Left ventricle myocardium inferior (tissue), 1 donor: ENCODE results near the gene TMPRSS13. TPM values are rescaled to one million over a fixed set of nuclear protein-coding genes. Genes with fewer than 3 reads are reported as not detected.
"Not testable (repeated sequence)": the region's sequence is repeated elsewhere in the genome, so short reads cannot be mapped to it uniquely, and the experiment has no call there.

Source experiments
- DNase-seq: peaks from one replicate; pipeline ENCODE4 v3.0.0-alpha.2; 2020
- H3K27ac ChIP-seq: fragments of 200-600 bp; replicated peaks from 2 replicates; pipeline ENCODE4 v1.8.0; 2021
- H3K27me3 ChIP-seq: fragments of 200-600 bp; 2 replicates; pipeline ENCODE4 v1.8.0; 2021; ENCODE audit warnings: low read depth
- H3K36me3 ChIP-seq: fragments of 200-600 bp; 2 replicates; pipeline ENCODE4 v1.8.0; 2021
- H3K4me1 ChIP-seq: fragments of 200-600 bp; 2 replicates; pipeline ENCODE4 v1.8.0; 2021
- H3K4me3 ChIP-seq: fragments of 200-600 bp; 2 replicates; pipeline ENCODE4 v1.8.0; 2021; ENCODE audit warnings: mild to moderate bottlenecking, moderate library complexity
- H3K9me3 ChIP-seq: fragments of 200-600 bp; replicated peaks from 2 replicates; pipeline ENCODE4 v1.8.0; 2021
- intact Hi-C: fragments of 100-400 bp; cut with micrococcal nuclease; formaldehyde crosslinking; loops from one replicate; pipeline ENCODE4 v1.11.0; 2022
- total RNA-seq: library from RNA; stranded (reverse); fragmentation: NEBNext Ultra II Directional; extraction: Animal tissue kit (Norgen Biotek cat#: 25700); gene quantifications from one replicate; pipeline ENCODE4 v1.2.1, GENCODE V29; 2021
- TF ChIP-seq, protein P1 (sequence below): fragments of 200-600 bp; IDR thresholded peaks from 2 replicates; pipeline ENCODE4 v1.8.0; 2021; ENCODE audit warnings: antibody characterized with exemption, mild to moderate bottlenecking, borderline replicate concordance
- donor health status: DM: no; HTN: yes; CAD: no; lungs with severe emphysema.

TMPRSS13 gene
- total RNA-seq, 1 donor from 2014 or later, result not detected

GRCh38 chr11:117958949-117959348, 29.7 kb upstream of the TMPRSS13 start:
- intact Hi-C loops, result no loop called here
- no peak overlapping the region for H3K4me3 ChIP-seq
- H3K27ac ChIP-seq, result no peak overlapping the region
- no peaks in the 10 kb centered on the region for H3K27me3 ChIP-seq
- no peaks in the 10 kb centered on the region for H3K4me1 ChIP-seq
- no peaks in the 10 kb centered on the region for H3K36me3 ChIP-seq
- DNase-seq, result no peak
- TF ChIP-seq, protein P1, sequence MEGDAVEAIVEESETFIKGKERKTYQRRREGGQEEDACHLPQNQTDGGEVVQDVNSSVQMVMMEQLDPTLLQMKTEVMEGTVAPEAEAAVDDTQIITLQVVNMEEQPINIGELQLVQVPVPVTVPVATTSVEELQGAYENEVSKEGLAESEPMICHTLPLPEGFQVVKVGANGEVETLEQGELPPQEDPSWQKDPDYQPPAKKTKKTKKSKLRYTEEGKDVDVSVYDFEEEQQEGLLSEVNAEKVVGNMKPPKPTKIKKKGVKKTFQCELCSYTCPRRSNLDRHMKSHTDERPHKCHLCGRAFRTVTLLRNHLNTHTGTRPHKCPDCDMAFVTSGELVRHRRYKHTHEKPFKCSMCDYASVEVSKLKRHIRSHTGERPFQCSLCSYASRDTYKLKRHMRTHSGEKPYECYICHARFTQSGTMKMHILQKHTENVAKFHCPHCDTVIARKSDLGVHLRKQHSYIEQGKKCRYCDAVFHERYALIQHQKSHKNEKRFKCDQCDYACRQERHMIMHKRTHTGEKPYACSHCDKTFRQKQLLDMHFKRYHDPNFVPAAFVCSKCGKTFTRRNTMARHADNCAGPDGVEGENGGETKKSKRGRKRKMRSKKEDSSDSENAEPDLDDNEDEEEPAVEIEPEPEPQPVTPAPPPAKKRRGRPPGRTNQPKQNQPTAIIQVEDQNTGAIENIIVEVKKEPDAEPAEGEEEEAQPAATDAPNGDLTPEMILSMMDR, result no peak
- H3K9me3 ChIP-seq, result peaks cover 8% of the 10 kb centered on the region

DNA sequence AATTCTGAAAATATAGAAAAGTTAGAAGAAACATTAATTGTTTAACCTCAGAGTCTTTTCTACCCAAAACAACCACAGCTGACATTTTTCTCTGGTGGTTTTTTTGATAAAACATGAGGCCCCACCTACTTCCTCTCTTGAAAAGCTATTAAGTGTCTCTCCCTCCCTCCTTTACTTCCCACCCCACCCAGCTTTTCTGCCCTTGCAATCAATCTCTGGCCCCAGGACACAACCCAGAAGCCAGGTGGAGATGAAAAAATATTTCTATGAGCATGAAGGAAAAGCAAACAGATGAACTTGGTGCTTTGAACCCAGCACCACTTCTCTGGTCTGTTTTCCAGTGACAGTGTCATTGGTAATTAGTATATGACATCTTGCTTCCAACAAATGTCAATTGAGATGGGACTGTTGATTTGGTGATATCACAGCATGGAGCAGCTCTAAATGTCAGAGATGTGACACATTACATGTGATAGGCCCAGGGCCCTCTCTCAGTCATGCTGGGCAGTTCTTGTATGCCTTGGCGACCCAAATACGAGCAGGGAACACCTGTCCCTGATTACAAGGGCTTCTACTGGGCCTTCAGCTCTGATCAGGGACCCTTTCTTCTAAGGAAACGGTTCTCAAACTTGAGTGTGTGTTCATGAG, 23.9 kb upstream of the TMPRSS13 start:
- Histone ChIP-seq H3K36me3 (no peaks in the 10 kb centered on the region), H3K27me3 (peaks cover 16% of the 10 kb centered on the region), H3K9me3 (peaks cover 8% of the 10 kb centered on the region), H3K4me3 (no peak overlapping the region), H3K4me1 (peaks cover 10% of the 10 kb centered on the region), H3K27ac (no peak overlapping the region)
- TF ChIP-seq, protein P1, result no peak
- intact Hi-C loops, result no loop called here
- no peak for DNase-seq

DNA sequence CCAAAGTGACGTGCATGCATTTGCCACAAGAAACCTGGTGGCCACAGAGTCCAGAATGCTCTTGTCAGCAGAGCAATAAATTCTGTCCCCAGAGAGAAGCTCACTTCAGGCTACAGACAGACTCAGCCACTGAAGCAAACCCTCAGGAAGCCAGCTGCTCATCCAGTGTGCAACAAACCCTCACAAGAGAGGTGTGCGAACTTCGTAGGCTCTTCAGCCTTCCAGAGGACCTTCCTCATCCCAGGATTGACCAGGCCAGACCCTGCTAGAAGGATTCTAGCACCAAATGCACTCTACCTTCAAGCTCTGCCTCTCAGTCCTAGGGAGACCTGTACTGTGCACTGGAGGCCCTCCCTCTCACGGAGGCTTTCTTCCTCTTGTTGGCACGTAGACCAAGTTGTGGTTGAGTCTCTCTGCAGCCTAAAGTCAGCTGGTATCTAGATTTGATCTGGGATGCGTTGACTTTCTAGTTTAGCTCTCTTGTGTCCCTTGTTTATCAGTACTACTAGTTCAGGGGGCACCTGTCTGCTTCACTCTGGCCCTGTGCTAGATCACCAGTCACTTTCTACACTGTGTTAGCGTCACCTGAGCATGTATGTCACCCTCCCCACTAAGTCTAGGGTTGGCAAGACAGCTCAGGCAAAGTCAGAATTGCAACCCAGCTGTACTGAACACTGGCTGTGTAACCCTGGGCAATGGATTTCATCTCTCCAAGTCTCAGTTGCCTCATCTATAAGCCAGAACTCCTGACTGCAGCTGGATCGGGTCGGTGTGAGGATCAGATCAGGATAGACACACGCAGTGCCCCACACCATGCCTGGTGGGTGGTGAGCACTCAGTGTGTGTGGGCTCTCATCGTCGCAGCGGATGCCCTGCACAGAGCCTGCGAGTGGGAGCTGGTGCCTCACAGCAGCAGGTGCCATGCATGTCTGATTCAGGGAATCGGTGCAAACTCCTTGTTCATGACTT, 22.1 kb upstream of the TMPRSS13 start:
- TF ChIP-seq, protein P1, result no peak
- Histone ChIP-seq H3K4me1 (peaks cover 18% of the 10 kb centered on the region), H3K4me3 (no peak overlapping the region), H3K36me3 (no peaks in the 10 kb centered on the region), H3K9me3 (no peaks in the 10 kb centered on the region), H3K27me3 (peaks cover 23% of the 10 kb centered on the region), H3K27ac (no peak overlapping the region)
- intact Hi-C loops, result no loop called here
- DNase-seq, result no peak

GRCh38 chr11:117950301-117950700, 21.1 kb upstream of the TMPRSS13 start:
- Histone ChIP-seq H3K4me3 (no peak overlapping the region), H3K27ac (no peak overlapping the region), H3K4me1 (peaks cover 22% of the 10 kb centered on the region)

DNA sequence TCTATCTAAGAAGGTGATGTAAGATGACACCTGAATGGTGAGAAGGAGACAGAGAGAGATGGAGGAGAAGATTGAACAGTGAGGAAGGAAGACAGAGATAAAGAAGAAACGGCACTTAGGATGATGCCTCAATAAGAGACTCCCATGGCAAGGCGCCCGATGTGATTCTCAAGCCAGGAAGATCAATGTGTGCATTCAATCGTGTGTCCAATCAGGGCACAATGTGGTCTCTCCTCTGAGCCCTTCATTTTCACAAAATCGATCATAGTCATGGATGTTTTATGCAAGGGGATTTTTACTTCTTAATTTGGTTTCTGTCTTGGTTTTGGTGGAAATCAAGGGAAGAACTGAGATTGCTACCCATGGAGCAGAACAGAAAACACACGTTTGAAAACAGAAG, 19.9 kb upstream of the TMPRSS13 start:
- DNase-seq, result no peak

More at GRCh38 chr11:117950301-117950700, 21.1 kb upstream of the TMPRSS13 start:
- peaks cover 23% of the 10 kb centered on the region for H3K27me3 ChIP-seq
- intact Hi-C loops, result no loop called here
- H3K9me3 ChIP-seq, result no peaks in the 10 kb centered on the region
- no peaks in the 10 kb centered on the region for H3K36me3 ChIP-seq
- TF ChIP-seq, protein P1, result peak; percentile 31
- DNase-seq, result no peak

GRCh38 chr11:117948466-117948865, 19.3 kb upstream of the TMPRSS13 start:
- intact Hi-C loops, result loop anchor here (5.0 kb wide), 1 partner anchor 104 kb away; no protein-coding TSS in a partner anchor
- H3K9me3 ChIP-seq, H3K4me3 ChIP-seq, H3K27ac ChIP-seq, DNase-seq, H3K36me3 ChIP-seq: not testable (repeated sequence)
- Histone ChIP-seq H3K4me1 (peaks cover 21% of the 10 kb centered on the region), H3K27me3 (peaks cover 23% of the 10 kb centered on the region)

More for the DNA sequence above, 19.9 kb upstream of the TMPRSS13 start:
- Histone ChIP-seq H3K4me3 (no peak overlapping the region), H3K9me3 (no peaks in the 10 kb centered on the region), H3K27me3 (peaks cover 23% of the 10 kb centered on the region), H3K27ac (no peak overlapping the region), H3K36me3 (no peaks in the 10 kb centered on the region), H3K4me1 (peaks cover 23% of the 10 kb centered on the region)
- TF ChIP-seq, protein P1, result no peak
- intact Hi-C loops, result loop anchor here (5.0 kb wide), 1 partner anchor 103 kb away; no protein-coding TSS in a partner anchor

GRCh38 chr11:117947751-117948150, 18.5 kb upstream of the TMPRSS13 start:
- not testable (repeated sequence) for DNase-seq, H3K9me3 ChIP-seq
- H3K4me1 ChIP-seq, result peaks cover 14% of the 10 kb centered on the region

More at GRCh38 chr11:117947751-117948150, 18.5 kb upstream of the TMPRSS13 start:
- H3K27ac ChIP-seq, H3K36me3 ChIP-seq, H3K4me3 ChIP-seq: not testable (repeated sequence)
- peaks cover 23% of the 10 kb centered on the region for H3K27me3 ChIP-seq
- intact Hi-C loops, result loop anchor here (2.0 to 5.0 kb wide), 2 partner anchors 103 to 105 kb away; no protein-coding TSS in a partner anchor
